GM21528 (cell line): Measurements from ENCODE around the gene GNAI2.
A peak's percentile ranks its signal among the peaks of the same experiment; 100 is the strongest.
"Not testable (repeated sequence)": the region's sequence is repeated elsewhere in the genome, so short reads cannot be mapped to it uniquely, and the experiment has no call there.

Experiments used
- ATAC-seq: cut with Tn5 transposase; IDR thresholded peaks from one replicate; pipeline ENCODE4 v1.9.1; 2021; ENCODE audit warnings: mild to moderate bottlenecking, moderate library complexity; ENCODE audit not compliant: unreplicated experiment, low FRiP score

GNAI2 gene

DNA sequence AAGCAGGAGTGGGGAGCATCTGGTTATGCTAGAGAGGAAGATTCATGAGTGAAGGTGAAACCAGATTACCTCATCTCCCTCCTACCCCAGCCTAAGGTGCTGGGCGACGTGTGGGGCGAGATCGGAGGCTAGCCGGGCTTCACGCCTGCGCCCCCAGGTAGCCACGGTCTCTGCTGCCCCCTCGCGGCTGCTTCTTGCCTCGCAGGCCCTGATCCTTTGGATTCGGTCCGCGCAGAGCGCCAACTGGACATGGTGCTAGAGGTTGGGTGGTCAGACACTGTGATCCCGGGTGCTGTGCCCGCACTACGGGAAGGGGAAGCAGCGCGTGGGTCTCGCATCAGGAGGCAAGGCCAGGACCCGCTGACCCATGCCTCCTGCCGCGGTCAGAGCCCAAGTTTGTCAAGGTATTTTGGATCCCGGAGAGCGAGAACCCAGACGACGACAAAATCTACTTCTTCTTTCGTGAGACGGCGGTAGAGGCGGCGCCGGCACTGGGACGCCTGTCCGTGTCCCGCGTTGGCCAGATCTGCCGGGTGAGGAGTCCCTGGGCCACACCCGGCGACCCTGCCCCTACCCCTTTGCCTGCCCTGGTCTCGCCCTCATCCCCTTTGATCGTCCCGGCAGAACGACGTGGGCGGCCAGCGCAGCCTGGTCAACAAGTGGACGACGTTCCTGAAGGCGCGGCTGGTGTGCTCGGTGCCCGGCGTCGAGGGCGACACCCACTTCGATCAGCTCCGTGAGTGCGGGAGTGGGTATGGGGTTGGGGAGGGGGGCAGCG, 37.1 kb downstream of the GNAI2 start:
- peak; percentile 60 for ATAC-seq

DNA sequence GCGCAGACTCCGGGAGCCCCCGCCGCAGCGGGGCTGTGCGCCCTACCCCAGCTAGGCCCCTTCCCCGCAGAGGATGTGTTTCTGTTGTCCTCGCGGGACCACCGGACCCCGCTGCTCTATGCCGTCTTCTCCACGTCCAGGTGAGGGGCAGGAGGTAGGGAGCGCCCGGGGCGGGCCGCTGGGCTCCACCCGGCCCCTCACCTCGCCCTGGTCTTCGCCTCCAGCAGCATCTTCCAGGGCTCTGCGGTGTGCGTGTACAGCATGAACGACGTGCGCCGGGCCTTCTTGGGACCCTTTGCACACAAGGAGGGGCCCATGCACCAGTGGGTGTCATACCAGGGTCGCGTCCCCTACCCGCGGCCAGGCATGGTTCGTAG, 37.7 kb downstream of the GNAI2 start:
- ATAC-seq, result no peak

DNA sequence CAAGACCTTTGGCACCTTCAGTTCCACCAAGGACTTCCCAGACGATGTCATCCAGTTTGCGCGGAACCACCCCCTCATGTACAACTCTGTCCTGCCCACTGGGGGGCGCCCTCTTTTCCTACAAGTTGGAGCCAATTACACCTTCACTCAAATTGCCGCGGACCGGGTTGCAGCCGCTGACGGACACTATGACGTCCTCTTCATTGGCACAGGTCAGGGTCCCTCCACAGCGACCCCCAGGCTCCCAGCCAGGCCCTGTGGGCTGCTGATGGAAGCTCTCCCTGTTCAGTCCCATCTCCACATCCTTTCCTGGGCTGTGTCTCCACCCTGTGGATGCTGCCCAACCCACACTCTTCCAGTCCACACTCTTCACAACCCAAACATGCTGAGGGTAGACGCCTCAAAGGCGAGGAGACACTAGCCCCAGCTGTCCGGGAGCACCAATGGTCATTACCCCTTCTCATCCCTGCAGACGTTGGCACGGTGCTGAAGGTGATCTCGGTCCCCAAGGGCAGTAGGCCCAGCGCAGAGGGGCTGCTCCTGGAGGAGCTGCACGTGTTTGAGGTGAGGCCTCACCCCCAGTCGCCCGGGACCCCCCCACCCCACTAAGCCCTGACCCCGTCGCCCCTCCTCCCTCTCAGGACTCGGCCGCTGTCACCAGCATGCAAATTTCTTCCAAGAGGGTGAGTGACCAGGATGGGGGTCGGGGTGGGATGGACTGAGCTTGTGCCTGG, 38.5 kb downstream of the GNAI2 start:
- no peak for ATAC-seq

DNA sequence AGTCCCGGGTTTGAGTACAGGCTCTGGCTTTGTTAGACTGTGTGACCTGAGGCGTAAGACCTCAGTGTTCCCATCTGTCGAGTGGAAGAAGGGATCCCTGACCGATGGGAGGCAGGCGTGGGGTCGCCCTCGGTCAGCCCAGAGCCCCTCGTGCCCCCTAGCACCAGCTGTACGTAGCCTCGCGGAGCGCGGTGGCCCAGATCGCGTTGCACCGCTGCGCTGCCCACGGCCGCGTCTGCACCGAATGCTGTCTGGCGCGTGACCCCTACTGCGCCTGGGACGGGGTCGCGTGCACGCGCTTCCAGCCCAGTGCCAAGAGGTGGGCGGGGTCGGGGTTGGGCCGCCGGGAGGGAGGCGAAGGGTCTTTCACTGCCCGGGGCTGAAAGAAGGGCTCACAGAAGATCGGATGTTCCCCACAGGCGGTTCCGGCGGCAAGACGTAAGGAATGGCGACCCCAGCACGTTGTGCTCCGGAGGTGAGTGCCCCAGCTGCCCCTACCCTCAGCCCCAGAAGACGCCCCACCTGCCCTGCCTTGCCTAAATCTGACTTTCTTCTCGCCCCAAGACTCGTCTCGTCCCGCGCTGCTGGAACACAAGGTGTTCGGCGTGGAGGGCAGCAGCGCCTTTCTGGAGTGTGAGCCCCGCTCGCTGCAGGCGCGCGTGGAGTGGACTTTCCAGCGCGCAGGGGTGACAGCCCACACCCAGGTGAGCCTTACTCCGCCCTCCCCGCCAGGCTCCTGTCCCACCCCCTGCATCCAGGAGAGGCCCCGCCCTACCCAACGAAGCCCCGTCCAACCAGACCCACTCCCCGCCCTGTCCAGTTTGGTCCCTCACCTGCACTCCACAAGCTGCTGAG, 39.4 kb downstream of the GNAI2 start:
- ATAC-seq, result no peak

DNA sequence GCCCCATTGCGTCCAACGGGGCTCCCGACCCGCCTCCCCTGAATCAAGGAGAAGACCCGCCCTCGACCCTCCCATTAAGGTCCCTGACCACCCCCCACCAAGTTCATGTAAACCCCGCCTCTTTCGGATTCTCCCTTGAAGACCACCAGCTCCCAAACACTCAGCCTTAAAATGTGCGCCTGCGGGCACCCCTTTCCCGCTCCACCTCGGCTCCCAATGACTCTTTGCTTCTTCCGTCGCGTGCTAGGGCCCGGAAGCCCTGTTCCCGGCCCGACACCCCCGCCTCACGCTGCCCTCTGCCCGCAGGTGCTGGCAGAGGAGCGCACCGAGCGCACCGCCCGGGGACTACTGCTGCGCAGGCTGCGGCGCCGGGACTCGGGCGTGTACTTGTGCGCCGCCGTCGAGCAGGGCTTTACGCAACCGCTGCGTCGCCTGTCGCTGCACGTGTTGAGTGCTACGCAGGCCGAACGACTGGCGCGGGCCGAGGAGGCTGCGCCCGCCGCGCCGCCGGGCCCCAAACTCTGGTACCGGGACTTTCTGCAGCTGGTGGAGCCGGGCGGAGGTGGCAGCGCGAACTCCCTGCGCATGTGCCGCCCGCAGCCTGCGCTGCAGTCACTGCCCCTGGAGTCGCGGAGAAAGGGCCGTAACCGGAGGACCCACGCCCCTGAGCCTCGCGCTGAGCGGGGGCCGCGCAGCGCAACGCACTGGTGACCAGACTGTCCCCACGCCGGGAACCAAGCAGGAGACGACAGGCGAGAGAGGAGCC, 40.2 kb downstream of the GNAI2 start:
- ATAC-seq, result no peak

DNA sequence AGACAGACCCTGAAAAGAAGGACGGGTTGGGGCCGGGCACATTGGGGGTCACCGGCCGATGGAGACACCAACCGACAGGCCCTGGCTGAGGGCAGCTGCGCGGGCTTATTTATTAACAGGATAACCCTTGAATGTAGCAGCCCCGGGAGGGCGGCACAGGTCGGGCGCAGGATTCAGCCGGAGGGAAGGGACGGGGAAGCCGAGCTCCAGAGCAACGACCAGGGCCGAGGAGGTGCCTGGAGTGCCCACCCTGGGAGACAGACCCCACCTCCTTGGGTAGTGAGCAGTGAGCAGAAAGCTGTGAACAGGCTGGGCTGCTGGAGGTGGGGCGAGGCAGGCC, 40.7 kb downstream of the GNAI2 start:
- no peak for ATAC-seq

DNA sequence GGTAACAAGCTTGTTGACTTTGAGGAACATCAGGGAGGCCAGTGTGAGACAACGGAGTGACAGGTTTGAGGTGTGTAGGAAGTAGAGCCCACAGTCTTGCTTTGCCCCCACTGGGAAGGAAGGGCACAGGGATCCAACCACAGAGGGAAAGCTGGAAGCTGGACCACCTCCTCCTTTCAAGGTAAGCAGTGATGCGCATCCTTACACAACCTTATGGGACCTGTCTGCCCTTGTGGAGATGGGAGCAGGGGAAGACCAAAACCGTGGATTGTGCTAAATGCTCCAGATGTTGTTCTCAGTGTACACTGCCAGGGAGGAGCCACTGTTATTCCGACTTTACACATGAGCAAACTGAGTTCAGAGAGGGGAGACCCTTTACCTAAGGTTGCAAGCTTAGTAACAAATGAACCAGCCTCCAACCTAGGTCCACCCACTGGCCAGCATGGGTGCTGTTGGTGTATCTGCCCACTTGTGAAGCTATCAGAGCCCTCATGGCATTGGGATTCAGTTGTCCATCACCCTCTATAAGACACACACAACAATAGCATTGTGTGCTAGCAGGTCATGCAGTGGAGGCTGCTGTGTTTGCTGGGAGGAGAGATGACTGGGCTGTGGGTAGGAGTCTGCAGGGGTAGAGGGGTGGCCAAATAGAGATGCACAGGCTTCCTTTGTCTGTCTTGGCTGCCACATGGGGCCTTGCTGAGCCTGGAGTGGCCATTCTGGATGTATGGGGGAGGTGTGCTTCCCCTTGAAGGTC, 42.3 kb downstream of the GNAI2 start:
- no peak for ATAC-seq

DNA sequence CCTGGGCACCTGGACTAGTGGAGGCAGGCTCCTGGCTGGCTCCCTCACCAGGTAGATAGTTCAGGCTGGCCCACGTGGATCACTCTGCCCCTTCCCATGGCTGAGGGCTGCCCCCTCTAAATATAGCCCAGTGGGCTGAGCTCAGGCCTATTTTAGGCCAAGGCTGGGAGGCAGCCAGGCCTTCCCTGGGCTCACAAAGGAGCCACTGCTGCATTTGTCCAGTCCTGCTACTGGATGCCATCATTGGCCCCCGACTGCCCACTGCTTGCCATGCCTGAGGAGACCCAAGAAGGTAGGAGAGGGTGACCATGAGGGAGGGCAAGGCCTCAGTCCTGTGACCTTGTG, 42.8 kb downstream of the GNAI2 start, which contains the start of gene LSMEM2:
Gene LSMEM2 (plus strand): TSS at position 208 of the 345 bp plus-strand sequence. CDS start 27 bp downstream, at position 235.
- ATAC-seq, result no peak

DNA sequence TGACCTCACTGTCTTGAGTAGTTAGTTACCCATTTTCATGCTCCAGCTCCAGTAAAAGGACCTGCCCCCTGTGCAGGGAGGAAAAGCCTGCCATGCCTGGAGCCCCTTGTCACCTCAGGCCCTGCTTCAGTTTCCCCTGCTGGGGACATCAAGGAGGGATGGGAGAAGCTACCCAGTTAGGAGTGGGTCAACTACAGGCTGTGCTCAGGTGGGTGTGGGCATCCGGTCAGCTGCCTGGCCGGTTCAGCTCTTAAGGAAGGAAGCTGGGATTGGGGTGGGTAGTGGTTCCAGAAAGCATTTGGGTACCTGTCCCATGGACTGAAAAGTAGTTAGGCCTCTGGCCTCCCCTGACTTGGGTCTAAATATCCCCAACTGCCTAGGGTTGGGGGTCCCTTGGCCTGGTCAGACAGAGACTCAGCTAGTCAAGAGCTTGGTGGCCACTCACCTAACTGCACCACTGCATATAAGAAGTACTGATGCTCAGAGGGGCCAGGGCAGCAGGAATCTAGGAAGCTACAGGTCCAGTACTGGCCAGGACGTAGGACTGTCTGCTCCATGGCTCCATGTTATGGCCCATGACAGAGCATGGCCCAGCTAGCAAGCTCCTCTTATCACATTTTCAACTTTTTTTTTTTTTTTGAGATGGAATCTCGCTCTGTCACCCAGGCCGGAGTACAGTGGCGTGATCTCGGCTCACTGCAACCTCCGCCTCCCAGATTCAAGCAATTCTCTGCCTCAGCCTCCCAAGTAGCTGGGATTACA, 43.4 kb downstream of the GNAI2 start:
- no peak for ATAC-seq

DNA sequence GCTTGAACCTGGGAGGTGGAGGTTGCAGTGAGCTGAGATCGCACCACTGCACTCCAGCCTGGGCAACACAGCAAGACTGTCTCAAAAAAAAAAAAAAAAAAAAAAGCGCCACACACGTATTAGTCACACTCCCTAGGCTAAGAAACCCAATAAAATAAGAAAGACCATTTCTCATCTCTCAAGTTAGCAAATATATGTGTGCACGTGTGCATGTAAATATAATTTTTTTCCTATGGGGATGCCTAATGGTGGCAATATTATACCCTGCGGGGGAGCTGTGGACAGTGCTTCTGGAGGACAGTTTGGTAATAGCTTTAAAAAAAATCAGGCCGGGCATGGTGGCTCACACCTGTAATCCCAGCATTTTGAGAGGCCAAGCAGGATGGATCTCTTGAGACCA, 48.1 kb downstream of the GNAI2 start:
- not testable (repeated sequence) for ATAC-seq

DNA sequence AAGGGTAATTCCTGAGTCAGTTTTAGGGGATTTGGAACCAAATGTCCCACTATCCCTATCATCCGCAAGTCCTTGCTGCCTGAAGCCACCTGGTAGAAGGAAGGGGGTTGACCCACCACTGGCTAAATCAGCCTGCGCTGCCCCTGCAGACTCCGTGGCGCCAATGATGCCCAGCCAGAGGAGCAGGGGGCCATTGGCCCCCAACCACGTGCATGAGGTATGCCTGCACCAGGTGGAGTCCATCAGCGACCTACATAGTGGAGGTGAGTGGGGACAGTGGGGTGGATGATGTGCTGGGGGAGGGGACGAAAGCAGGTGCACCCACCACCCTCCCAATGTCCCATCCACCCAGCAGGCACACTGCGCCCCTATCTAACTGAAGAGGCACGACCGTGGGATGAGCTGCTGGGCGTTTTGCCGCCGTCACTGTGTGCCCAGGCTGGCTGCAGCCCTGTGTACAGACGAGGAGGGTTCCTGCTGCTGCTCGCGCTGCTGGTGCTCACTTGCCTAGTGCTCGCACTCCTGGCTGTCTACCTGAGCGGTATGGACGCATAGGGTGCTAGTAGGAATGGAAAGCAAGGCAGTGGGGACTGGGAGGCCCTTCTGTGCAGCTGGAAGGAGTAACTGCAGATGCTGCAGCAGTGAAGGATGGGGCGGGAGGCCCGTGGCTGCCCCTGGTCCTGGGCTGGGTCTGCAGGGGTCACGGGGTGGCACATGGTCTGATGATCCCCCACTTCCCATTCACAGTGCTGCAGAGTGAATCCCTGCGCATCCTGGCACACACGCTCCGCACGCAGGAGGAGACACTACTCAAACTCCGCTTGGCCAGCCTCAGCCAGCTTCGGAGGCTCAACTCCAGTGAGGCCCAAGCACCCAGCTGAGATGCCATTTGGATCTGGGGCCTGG, 50.6 kb downstream of the GNAI2 start:
- no peak for ATAC-seq

DNA sequence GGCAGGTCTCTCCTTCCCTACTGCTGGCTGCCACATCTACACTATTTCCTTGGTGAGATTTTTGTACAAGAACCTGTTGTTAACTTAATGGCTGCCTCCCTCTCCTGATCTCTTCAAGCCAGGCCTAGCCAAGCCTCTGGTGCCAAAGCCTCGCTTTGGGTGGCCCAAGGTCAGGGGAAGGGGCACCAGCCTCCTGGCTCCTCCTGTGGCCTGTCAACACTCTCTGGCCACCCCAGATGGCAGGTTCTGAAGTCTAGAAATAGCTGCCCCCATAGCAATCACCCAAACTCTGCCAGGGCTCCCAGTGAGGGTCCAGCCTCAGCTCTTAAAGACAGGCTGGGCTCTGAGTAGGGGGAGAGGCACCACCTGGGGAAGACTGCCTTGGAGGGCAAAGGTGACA, 51.3 kb downstream of the GNAI2 start:
- ATAC-seq, result no peak

DNA sequence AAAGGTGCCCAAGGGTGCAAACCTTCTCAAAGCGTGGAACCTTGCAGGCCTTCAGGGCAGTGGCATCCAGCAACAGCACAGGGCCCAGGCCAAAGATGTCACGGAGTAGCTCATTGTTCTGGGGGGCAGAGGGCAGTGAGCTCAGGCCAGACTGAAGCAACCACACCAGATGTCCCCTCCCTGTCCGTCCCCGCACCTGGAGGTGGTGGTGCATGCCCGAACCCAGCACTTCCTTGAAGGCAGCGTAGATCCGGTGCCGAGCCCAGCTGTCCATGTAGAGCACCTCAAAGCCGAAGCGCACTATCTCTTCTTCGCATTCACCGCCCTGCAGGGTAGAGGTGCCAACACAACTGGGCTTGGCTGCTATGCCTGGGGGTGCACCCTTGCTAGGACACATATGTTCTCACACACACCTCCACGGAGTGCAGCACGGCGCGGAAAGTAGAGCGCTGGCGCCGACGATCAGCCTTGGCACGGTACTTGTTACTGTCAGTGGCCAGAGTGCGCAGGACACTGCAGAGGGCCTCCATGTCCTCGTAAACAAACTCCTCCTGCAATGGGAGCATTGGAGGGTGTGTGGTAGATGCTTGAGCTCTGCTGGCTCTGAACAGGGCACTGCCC, 52.5 kb downstream of the GNAI2 start:
- ATAC-seq, result no peak

DNA sequence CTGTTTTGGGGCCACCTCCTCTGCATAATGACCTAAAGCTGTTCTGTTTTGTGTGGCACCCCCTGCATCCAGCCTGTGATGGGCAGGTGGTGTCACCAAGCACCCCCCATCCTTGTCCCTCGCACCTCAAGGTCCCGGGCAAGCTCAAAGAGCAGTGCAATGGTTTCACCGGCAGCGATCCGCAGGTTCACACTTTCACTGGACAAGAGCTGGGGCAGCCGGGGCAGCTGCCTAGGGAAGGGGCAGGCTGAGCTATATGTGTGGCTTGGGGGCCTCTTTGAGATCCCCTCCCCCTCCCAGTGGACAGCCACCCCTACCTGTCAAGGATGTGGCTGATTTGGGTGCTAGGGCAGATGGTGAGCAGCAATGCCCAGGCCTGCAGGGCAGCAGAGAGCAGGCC, 53.1 kb downstream of the GNAI2 start:
- no peak for ATAC-seq

DNA sequence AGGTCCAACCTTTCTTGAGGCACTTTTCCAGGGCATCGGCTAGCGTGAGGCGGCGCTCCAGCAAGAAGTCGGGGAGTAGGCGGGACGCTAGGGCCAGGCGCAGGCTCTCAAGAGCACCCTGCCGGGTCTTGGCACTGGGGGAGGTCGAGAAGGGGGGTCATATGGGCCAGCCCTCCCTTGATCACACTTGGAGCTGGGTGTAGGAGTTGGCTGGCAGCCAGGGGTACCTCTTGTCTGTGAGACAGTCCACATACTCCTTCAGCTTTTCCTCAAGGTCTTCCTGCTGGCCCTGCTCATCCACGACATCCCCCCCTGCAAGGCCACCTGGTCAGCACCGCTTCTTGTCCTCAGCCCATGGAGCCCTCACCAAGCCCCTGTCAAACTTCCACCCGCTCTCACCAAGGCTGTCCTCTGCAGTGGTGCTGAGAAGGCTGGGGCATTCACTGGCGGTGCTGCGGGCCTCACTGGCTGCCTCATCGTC, 54.2 kb downstream of the GNAI2 start:
- no peak for ATAC-seq

DNA sequence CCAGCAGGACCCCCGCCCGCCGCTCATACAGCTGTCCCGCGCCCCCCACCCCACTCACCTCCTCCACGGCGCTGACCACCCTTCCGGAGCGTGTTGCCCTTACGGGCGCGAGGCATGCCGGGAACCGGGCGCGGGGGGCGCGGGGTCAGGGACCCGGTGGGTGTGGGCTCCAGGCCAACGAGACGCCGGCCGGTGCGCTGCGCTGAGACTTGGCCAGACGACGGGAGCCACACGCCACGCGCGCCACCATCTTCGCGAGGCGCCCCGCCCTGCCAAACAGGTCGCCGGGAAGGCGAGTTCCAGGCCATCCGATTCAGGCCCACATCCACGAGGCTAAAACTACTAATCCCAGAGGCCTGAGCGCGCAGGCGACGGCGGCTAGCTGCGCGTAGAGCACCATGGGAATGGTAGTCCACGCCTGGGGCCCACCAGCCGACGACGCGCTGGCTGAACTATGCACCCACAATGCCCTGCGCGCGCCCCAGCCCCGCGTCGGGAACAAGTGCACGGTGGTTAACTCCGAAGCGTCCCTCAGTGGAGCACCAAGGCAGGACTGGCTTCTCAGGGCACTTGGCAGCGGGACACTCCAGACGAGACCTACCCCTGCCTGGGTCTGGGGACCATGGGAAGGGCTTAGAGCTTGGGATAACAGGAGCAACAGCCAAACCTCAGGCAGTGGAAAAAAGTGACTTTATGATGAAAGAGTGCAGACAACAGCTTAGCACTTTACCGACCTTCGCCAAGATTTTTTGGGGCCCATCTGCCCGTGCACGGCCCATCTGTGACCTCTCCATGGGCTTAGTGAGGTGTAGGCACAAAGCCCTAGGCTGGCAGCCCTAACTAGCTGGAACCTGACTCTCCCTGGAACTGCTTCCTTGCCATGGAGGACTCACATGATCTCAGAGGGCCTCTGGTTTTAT, 56.4 kb downstream of the GNAI2 start, which contains the start of gene IFRD2:
Gene IFRD2 (minus strand): TSS at position 271 of the 920 bp plus-strand sequence. CDS start 155 bp downstream, at position 116.
- peak; percentile 83 for ATAC-seq
